HG03558 (cell line): ENCODE measurements around the gene ALDH3B1.

Source experiments
- ATAC-seq: cut with Tn5 transposase; IDR thresholded peaks from one replicate; pipeline ENCODE4 v1.9.1; 2021; ENCODE audit warnings: moderate number of reproducible peaks; ENCODE audit not compliant: unreplicated experiment; ENCODE audit errors: extremely low read depth

ALDH3B1 gene

GRCh38 chr11:68041617-68042218 lies 31.6 kb downstream of the ALDH3B1 start:
- no peak for ATAC-seq

GRCh38 chr11:68042219-68043028 lies 32.3 kb downstream of the ALDH3B1 start:
- no peak for ATAC-seq

- no peak for ATAC-seq
Observed at GRCh38 chr11:68043029-68043348, 32.9 kb downstream of the ALDH3B1 start.

GRCh38 chr11:68043349-68044144 lies 33.4 kb downstream of the ALDH3B1 start:
- ATAC-seq, result no peak

- ATAC-seq, result no peak
Observed at GRCh38 chr11:68044145-68044813, 34.2 kb downstream of the ALDH3B1 start.

GRCh38 chr11:68044898-68045351 lies 34.8 kb downstream of the ALDH3B1 start:
- ATAC-seq, result no peak

GRCh38 chr11:68047437-68048290 lies 37.5 kb downstream of the ALDH3B1 start:
- ATAC-seq, result no peak

GRCh38 chr11:68048681-68049508 lies 38.8 kb downstream of the ALDH3B1 start:
- ATAC-seq, result no peak

GRCh38 chr11:68049509-68050370 lies 39.6 kb downstream of the ALDH3B1 start:
- ATAC-seq, result no peak

- no peak for ATAC-seq
Observed at GRCh38 chr11:68050371-68050841, 40.3 kb downstream of the ALDH3B1 start.

- no peak for ATAC-seq
Observed at GRCh38 chr11:68051191-68052136, 41.3 kb downstream of the ALDH3B1 start.

- no peak for ATAC-seq
Observed at GRCh38 chr11:68052137-68052873, 42.2 kb downstream of the ALDH3B1 start.

GRCh38 chr11:68053117-68053516 lies 43.0 kb downstream of the ALDH3B1 start:
- no peak for ATAC-seq

- ATAC-seq, result no peak
Observed at GRCh38 chr11:68053981-68054812, 44.1 kb downstream of the ALDH3B1 start.
